ENCODE measurements around the gene RNF38.

RNF38 gene

DNA sequence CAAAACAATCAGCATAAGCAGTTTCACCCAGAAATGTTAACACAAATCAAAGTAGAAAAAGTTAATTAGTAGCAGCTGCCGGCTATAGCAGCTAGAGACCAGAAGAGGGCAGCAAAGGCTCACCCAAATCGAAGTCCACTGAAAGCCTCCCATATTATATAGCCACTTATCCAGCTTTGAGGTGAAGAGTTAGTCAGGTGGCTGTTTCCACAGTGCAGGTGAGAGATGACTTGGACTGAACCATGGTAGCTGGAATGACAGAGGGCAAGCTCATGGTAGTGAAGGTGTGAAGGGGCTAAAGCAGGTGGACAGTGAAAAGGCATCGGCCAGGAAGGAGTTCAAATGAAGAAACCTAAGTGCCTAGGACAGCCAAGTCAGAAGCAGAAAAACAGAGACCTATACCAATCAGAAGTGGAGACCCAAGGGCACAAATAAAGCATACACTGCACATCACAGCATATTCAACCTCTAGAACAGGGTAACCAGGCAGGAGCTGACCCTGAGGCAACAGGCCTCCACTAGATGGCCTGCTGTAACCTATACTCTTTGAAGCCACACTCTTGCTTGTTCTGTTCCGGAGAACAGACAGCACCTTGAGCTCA lies 7.2 kb upstream of the RNF38 start:
- no peaks in the 10 kb centered on the region for H3K27me3 ChIP-seq (ENCODE audit: insufficient read depth, poor library complexity, severe bottlenecking)
- TF ChIP-seq, protein P1, sequence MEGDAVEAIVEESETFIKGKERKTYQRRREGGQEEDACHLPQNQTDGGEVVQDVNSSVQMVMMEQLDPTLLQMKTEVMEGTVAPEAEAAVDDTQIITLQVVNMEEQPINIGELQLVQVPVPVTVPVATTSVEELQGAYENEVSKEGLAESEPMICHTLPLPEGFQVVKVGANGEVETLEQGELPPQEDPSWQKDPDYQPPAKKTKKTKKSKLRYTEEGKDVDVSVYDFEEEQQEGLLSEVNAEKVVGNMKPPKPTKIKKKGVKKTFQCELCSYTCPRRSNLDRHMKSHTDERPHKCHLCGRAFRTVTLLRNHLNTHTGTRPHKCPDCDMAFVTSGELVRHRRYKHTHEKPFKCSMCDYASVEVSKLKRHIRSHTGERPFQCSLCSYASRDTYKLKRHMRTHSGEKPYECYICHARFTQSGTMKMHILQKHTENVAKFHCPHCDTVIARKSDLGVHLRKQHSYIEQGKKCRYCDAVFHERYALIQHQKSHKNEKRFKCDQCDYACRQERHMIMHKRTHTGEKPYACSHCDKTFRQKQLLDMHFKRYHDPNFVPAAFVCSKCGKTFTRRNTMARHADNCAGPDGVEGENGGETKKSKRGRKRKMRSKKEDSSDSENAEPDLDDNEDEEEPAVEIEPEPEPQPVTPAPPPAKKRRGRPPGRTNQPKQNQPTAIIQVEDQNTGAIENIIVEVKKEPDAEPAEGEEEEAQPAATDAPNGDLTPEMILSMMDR (IDR thresholded peaks at IDR 0.05; ENCODE audit: insufficient read depth, low read length) = peak; percentile 91
- TF ChIP-seq, protein P2, sequence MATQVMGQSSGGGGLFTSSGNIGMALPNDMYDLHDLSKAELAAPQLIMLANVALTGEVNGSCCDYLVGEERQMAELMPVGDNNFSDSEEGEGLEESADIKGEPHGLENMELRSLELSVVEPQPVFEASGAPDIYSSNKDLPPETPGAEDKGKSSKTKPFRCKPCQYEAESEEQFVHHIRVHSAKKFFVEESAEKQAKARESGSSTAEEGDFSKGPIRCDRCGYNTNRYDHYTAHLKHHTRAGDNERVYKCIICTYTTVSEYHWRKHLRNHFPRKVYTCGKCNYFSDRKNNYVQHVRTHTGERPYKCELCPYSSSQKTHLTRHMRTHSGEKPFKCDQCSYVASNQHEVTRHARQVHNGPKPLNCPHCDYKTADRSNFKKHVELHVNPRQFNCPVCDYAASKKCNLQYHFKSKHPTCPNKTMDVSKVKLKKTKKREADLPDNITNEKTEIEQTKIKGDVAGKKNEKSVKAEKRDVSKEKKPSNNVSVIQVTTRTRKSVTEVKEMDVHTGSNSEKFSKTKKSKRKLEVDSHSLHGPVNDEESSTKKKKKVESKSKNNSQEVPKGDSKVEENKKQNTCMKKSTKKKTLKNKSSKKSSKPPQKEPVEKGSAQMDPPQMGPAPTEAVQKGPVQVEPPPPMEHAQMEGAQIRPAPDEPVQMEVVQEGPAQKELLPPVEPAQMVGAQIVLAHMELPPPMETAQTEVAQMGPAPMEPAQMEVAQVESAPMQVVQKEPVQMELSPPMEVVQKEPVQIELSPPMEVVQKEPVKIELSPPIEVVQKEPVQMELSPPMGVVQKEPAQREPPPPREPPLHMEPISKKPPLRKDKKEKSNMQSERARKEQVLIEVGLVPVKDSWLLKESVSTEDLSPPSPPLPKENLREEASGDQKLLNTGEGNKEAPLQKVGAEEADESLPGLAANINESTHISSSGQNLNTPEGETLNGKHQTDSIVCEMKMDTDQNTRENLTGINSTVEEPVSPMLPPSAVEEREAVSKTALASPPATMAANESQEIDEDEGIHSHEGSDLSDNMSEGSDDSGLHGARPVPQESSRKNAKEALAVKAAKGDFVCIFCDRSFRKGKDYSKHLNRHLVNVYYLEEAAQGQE (IDR thresholded peaks at IDR 0.05; ENCODE audit: insufficient replicate concordance, low read depth) = no peak
- no peak for TF ChIP-seq GABPA (IDR thresholded peaks at IDR 0.05; ENCODE audit: low read depth)
- TF ChIP-seq POLR2AphosphoS5 (IDR thresholded peaks at IDR 0.05; ENCODE audit: low read depth) = no peak
- TF ChIP-seq SPI1 (IDR thresholded peaks at IDR 0.05; ENCODE audit: borderline replicate concordance, low read depth) = no peak
- H3K27ac ChIP-seq (replicated peaks) = no peak overlapping the region
- no peak overlapping the region for H3K4me3 ChIP-seq (replicated peaks; ENCODE audit: insufficient read depth, low read length)
- DNase-seq (ENCODE audit: low read depth in 1 of 2, low spot score in 1 of 2) = peak in 1 of 2 experiments; percentile 51

DNA sequence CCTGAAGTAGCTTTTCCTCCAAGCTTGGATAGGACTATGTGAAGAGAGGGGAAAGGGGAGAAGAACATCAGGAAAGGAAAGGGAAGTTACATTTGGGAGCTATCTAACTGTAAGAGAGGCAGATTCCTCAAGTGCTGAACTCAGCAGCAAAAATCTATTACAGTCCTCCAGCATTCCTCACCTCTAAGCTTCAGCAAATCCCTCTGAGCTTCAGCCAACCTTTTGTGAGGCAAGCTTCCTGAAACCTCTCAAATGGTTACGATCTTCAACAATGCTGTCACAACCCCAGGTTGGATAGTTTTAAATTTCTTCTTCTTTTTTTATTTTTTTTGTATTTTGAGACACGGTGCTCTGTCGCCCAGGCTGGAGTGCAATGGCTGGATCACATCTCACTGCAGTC lies 2.5 kb upstream of the RNF38 start:
- Histone ChIP-seq H3K27me3 (ENCODE audit: insufficient read depth, poor library complexity, severe bottlenecking) (no peaks in the 10 kb centered on the region), H3K27ac (replicated peaks) (no peak overlapping the region), H3K4me3 (replicated peaks; ENCODE audit: insufficient read depth, low read length) (no peak overlapping the region)
- DNase-seq (ENCODE audit: low read depth in 1 of 2, low spot score in 1 of 2) = no peak
- TF ChIP-seq, protein P2 (IDR thresholded peaks at IDR 0.05; ENCODE audit: insufficient replicate concordance, low read depth) = no peak
- TF ChIP-seq, protein P1 (IDR thresholded peaks at IDR 0.05; ENCODE audit: insufficient read depth, low read length) = no peak
- TF ChIP-seq GABPA (IDR thresholded peaks at IDR 0.05; ENCODE audit: low read depth) (no peak), POLR2AphosphoS5 (IDR thresholded peaks at IDR 0.05; ENCODE audit: low read depth) (no peak)

DNA sequence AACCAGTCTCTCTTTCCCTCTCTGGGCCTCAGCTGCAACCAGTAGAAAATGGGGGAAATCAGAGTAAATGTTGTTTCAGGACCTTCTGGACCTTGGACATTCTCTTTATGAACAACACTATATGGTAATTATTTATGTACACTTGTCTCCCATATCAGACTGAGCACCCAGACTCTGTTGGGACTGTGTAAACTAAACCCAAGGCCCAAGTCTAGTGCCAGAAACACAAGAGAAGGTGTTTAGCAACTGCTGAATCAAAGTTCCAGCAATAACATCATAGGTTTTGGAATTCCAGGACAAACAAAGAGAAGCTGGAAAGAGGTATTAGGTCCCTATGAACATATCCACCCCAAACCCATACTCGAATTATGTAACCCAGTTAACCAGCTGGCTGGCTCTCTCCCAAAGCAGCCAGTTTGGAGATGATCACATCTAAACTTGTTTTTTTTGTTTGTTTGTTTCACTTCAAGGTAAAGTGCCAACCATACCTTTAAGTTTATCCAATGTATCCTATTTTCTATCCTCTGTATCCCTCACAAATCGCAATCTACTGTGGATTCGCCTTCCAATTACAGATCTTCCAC lies 1.9 kb upstream of the RNF38 start:
- no peaks in the 10 kb centered on the region for H3K27me3 ChIP-seq (ENCODE audit: insufficient read depth, poor library complexity, severe bottlenecking)
- TF ChIP-seq POLR2AphosphoS5 (IDR thresholded peaks at IDR 0.05; ENCODE audit: low read depth) = no peak
- TF ChIP-seq, protein P2 (IDR thresholded peaks at IDR 0.05; ENCODE audit: insufficient replicate concordance, low read depth) = no peak
- TF ChIP-seq SPI1 (IDR thresholded peaks at IDR 0.05; ENCODE audit: borderline replicate concordance, low read depth) = no peak
- no peak for TF ChIP-seq GABPA (IDR thresholded peaks at IDR 0.05; ENCODE audit: low read depth)
- TF ChIP-seq, protein P1 (IDR thresholded peaks at IDR 0.05; ENCODE audit: insufficient read depth, low read length) = no peak
- DNase-seq (ENCODE audit: low read depth in 1 of 2, low spot score in 1 of 2) = no peak
- H3K27ac ChIP-seq (replicated peaks) = peak overlapping the region; percentile 41
- H3K4me3 ChIP-seq (replicated peaks; ENCODE audit: insufficient read depth, low read length) = no peak overlapping the region

Data from HL-60 (cell line).